T-helper 22 cell (primary cell): ENCODE data around the gene CCR5AS.
"Not testable (repeated sequence)": the region's sequence is repeated elsewhere in the genome, so short reads cannot be mapped to it uniquely, and the experiment has no call there.

Source experiments
- DNase-seq: peaks from one replicate; pipeline ENCODE4 v3.0.0-alpha.2; 2020; ENCODE audit warnings: low read depth

Gene CCR5AS

GRCh38 chr3:46402902-46403301 lies 4.0 kb downstream of the CCR5AS start:
- not testable (repeated sequence) for DNase-seq

GRCh38 chr3:46401579-46401978 lies 5.3 kb downstream of the CCR5AS start:
- DNase-seq: no peak

GRCh38 chr3:46400846-46401245 lies 6.0 kb downstream of the CCR5AS start:
- no peak for DNase-seq

- DNase-seq: no peak
Observed at GRCh38 chr3:46400000-46400734, 6.7 kb downstream of the CCR5AS start.

- DNase-seq: no peak
Observed at GRCh38 chr3:46399557-46399956, 7.3 kb downstream of the CCR5AS start.

GRCh38 chr3:46399098-46399497 lies 7.8 kb downstream of the CCR5AS start:
- no peak for DNase-seq

- DNase-seq: no peak
Observed at GRCh38 chr3:46398186-46398955, 8.5 kb downstream of the CCR5AS start.

GRCh38 chr3:46397111-46397510 lies 9.8 kb downstream of the CCR5AS start:
- no peak for DNase-seq

- no peak for DNase-seq
Observed at GRCh38 chr3:46395766-46396530, 10.9 kb downstream of the CCR5AS start.

GRCh38 chr3:46395210-46395661 lies 11.6 kb downstream of the CCR5AS start:
- no peak for DNase-seq

- DNase-seq: no peak
Observed at GRCh38 chr3:46393554-46394434, 13.1 kb downstream of the CCR5AS start.

GRCh38 chr3:46393011-46393410 lies 13.9 kb downstream of the CCR5AS start:
- no peak for DNase-seq

GRCh38 chr3:46391526-46391925 lies 15.3 kb downstream of the CCR5AS start:
- DNase-seq: not testable (repeated sequence)

GRCh38 chr3:46389306-46389705 lies 17.6 kb downstream of the CCR5AS start:
- no peak for DNase-seq

GRCh38 chr3:46388847-46389246 lies 18.0 kb downstream of the CCR5AS start:
- DNase-seq: not testable (repeated sequence)

GRCh38 chr3:46386205-46386604 lies 20.7 kb downstream of the CCR5AS start:
- no peak for DNase-seq

- no peak for DNase-seq
Observed at GRCh38 chr3:46383951-46384330, 22.9 kb downstream of the CCR5AS start.

GRCh38 chr3:46383211-46383950 lies 23.5 kb downstream of the CCR5AS start:
- no peak for DNase-seq

GRCh38 chr3:46381625-46382024 lies 25.2 kb downstream of the CCR5AS start:
- no peak for DNase-seq

- no peak for DNase-seq
Observed at GRCh38 chr3:46380471-46381221, 26.2 kb downstream of the CCR5AS start.
